ENCODE results near the gene LAMTOR2.
"Not testable (repeated sequence)": the region's sequence is repeated elsewhere in the genome, so short reads cannot be mapped to it uniquely, and the experiment has no call there.

The LAMTOR2 gene

DNA sequence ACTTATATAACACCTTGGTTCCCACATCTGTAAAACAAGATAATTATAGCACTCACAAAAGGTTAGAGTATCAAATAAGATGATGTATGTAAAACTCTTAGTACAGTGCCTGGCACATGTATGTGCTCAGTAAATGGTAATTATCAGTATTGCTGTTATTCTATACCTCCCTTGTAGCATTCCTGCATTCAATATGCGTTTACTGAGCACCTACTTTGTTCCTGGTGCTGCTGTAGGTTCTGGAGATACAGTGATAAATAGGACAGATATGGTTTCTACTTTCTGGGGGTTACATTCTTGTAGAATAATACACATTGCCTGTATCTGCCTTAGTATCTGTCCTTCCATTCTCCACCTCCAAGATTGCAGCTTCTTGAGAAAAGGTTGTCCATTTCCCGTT, 32.6 kb upstream of the LAMTOR2 start:
- H3K36me3 ChIP-seq (ENCODE audit: control insufficient read depth, insufficient read depth, low read length) = peaks cover 7% of the 10 kb centered on the region
- H3K4me3 ChIP-seq (ENCODE audit: insufficient read depth, low read depth, low read length, poor library complexity, severe bottlenecking) = no peak overlapping the region
- no peak overlapping the region for H3K27ac ChIP-seq (ENCODE audit: insufficient read depth, low read length, poor library complexity, severe bottlenecking)
- peaks cover 6% of the 10 kb centered on the region for H3K4me1 ChIP-seq (ENCODE audit: control insufficient read depth, insufficient read depth, low read length, poor library complexity, severe bottlenecking)
- DNase-seq = no peak
- H3K27me3 ChIP-seq (replicated peaks; ENCODE audit: control insufficient read depth, insufficient read depth, low read length, poor library complexity, severe bottlenecking) = no peaks in the 10 kb centered on the region
- H3K9me3 ChIP-seq (ENCODE audit: control insufficient read depth, low read length) = no peaks in the 10 kb centered on the region

DNA sequence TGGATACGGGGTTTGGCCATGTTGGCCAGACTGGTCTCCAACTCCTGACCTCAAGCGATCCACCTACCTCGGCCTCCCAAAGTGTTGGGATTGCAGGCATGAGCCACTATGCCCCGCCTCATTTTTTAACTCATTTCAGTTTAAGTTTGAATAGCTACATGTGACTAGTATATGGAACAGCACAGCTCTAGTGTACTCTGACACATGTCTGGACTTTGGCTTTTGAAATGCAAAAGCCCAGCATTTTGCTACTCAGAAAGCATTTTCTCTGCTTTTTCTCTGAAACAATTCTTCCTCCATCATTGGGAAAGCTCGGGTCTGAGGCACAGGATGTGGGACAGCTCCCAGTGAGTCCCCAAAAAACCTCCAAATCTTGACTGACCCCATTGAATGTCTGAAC, 29.8 kb upstream of the LAMTOR2 start:
- Histone ChIP-seq H3K36me3 (ENCODE audit: control insufficient read depth, insufficient read depth, low read length) (no peaks in the 10 kb centered on the region), H3K4me1 (ENCODE audit: control insufficient read depth, insufficient read depth, low read length, poor library complexity, severe bottlenecking) (peaks cover 5% of the 10 kb centered on the region), H3K27ac (ENCODE audit: insufficient read depth, low read length, poor library complexity, severe bottlenecking) (no peak overlapping the region), H3K9me3 (ENCODE audit: control insufficient read depth, low read length) (no peaks in the 10 kb centered on the region), H3K27me3 (replicated peaks; ENCODE audit: control insufficient read depth, insufficient read depth, low read length, poor library complexity, severe bottlenecking) (no peaks in the 10 kb centered on the region), H3K4me3 (ENCODE audit: insufficient read depth, low read depth, low read length, poor library complexity, severe bottlenecking) (no peak overlapping the region)
- no peak for DNase-seq

DNA sequence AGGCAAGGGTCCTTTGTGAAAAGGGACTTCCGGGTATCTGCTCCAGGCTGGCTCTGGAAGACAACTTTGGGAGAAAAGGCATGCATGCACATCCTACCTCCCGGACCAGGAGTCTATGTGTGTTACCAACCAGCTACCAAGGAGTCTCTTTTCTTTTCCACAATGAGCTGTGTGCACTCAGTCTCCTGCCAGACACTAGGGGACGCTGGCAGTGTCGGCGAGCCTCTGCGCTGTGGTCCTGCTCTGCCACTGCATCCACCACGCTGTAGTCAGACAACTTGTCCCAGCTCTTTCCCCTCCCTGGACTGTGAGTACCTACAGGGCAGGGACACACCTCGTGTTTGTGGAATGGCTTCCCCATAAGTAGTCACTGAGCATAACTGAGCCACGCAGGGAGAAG, 28.7 kb upstream of the LAMTOR2 start:
- Histone ChIP-seq H3K4me1 (ENCODE audit: control insufficient read depth, insufficient read depth, low read length, poor library complexity, severe bottlenecking) (no peaks in the 10 kb centered on the region), H3K27ac (ENCODE audit: insufficient read depth, low read length, poor library complexity, severe bottlenecking) (no peak overlapping the region), H3K9me3 (ENCODE audit: control insufficient read depth, low read length) (no peaks in the 10 kb centered on the region), H3K4me3 (ENCODE audit: insufficient read depth, low read depth, low read length, poor library complexity, severe bottlenecking) (no peak overlapping the region), H3K27me3 (replicated peaks; ENCODE audit: control insufficient read depth, insufficient read depth, low read length, poor library complexity, severe bottlenecking) (no peaks in the 10 kb centered on the region), H3K36me3 (ENCODE audit: control insufficient read depth, insufficient read depth, low read length) (no peaks in the 10 kb centered on the region)
- DNase-seq = peak in 1 of 3 donors; percentile 5

DNA sequence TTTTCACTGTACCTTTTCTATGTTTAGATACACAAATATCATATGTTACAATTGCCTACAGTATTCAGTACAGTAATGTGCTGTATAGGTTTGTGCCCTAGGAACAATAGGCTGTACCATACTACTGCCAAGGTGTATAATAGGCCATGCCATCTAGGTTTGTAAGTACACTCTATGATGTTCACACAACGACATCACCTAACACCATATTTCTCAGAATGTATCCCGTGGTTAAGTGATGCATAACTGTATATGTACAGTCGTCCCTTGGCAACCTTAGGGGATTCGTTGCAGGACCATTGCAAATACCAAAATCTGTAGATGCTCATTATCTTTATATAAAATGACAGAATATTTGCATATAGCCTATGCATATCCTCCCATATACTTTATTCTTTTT, 28.0 kb upstream of the LAMTOR2 start:
- H3K9me3 ChIP-seq (ENCODE audit: control insufficient read depth, low read length) = no peaks in the 10 kb centered on the region
- no peaks in the 10 kb centered on the region for H3K36me3 ChIP-seq (ENCODE audit: control insufficient read depth, insufficient read depth, low read length)
- H3K27ac ChIP-seq (ENCODE audit: insufficient read depth, low read length, poor library complexity, severe bottlenecking) = no peak overlapping the region
- no peak overlapping the region for H3K4me3 ChIP-seq (ENCODE audit: insufficient read depth, low read depth, low read length, poor library complexity, severe bottlenecking)
- H3K4me1 ChIP-seq (ENCODE audit: control insufficient read depth, insufficient read depth, low read length, poor library complexity, severe bottlenecking) = no peaks in the 10 kb centered on the region
- H3K27me3 ChIP-seq (replicated peaks; ENCODE audit: control insufficient read depth, insufficient read depth, low read length, poor library complexity, severe bottlenecking) = no peaks in the 10 kb centered on the region
- DNase-seq = no peak

DNA sequence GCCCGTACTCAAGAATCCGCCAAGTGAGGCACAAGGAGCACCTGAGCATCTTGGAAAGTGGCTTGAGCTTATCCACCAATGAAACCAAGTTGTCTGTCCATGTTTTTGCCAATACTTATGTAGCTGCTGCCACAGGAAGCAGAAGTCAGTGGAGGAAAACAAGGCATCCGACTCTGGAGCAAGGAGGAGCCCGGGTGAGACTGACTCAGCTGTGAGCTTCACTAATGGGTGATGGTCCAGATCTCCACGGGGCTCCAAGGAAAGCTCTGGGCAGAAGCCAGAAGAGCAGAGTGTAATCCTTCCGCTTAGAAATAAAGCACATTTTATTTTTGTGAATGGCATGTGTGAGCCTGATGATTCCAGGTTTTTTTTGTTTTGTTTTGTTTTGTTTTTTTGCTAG, 21.6 kb upstream of the LAMTOR2 start:
- Histone ChIP-seq H3K27ac (ENCODE audit: insufficient read depth, low read length, poor library complexity, severe bottlenecking) (no peak overlapping the region), H3K36me3 (ENCODE audit: control insufficient read depth, insufficient read depth, low read length) (peaks cover 6% of the 10 kb centered on the region), H3K4me3 (ENCODE audit: insufficient read depth, low read depth, low read length, poor library complexity, severe bottlenecking) (no peak overlapping the region), H3K9me3 (ENCODE audit: control insufficient read depth, low read length) (no peaks in the 10 kb centered on the region), H3K27me3 (replicated peaks; ENCODE audit: control insufficient read depth, insufficient read depth, low read length, poor library complexity, severe bottlenecking) (no peaks in the 10 kb centered on the region), H3K4me1 (ENCODE audit: control insufficient read depth, insufficient read depth, low read length, poor library complexity, severe bottlenecking) (no peaks in the 10 kb centered on the region)
- no peak for DNase-seq

DNA sequence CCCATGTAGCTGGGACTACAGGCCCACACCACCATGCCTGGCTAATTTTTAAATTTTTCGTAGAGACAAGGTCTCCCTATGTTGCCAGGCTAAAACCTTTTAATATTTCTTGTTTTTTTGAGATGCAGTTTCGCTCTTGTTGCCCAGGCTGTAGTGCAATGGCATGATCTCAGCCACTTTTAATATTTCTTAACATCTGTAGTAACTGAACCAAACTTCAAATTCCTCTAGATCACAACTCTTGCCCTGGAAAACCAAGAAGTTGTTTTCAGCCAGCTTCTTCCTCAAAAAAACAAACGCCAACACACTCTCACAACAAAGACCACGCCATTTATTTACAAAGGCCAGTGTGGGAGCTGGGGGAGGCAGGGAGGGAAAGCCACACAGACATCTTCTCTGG, 19.6 kb upstream of the LAMTOR2 start:
- H3K36me3 ChIP-seq (ENCODE audit: control insufficient read depth, insufficient read depth, low read length); H3K4me1 ChIP-seq (ENCODE audit: control insufficient read depth, insufficient read depth, low read length, poor library complexity, severe bottlenecking); H3K27me3 ChIP-seq (replicated peaks; ENCODE audit: control insufficient read depth, insufficient read depth, low read length, poor library complexity, severe bottlenecking); H3K27ac ChIP-seq (ENCODE audit: insufficient read depth, low read length, poor library complexity, severe bottlenecking); H3K9me3 ChIP-seq (ENCODE audit: control insufficient read depth, low read length); H3K4me3 ChIP-seq (ENCODE audit: insufficient read depth, low read depth, low read length, poor library complexity, severe bottlenecking); DNase-seq: not testable (repeated sequence)

DNA sequence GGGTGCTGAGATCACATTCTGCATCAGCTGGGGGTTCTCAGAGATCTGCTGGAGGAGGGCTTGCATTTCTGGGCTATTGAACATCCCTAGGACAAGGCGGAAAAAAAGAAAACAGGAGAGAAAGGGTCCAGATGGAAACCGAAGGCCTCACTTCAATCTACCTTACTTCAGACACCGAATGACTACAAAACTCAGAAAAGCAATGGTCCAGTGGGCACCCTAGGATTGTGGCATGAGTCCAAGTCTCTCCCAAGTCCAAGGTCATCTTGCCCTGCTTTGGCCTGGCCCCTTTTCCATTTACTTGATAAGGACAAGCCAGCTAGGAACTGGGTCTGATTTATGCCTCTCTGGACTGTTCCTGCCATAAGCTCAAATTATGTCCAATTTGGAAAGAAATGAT, 11.8 kb upstream of the LAMTOR2 start:
- Histone ChIP-seq H3K4me1 (ENCODE audit: control insufficient read depth, insufficient read depth, low read length, poor library complexity, severe bottlenecking) (peaks cover 8% of the 10 kb centered on the region), H3K4me3 (ENCODE audit: insufficient read depth, low read depth, low read length, poor library complexity, severe bottlenecking) (no peak overlapping the region), H3K27me3 (replicated peaks; ENCODE audit: control insufficient read depth, insufficient read depth, low read length, poor library complexity, severe bottlenecking) (no peaks in the 10 kb centered on the region), H3K36me3 (ENCODE audit: control insufficient read depth, insufficient read depth, low read length) (peaks cover 9% of the 10 kb centered on the region), H3K9me3 (ENCODE audit: control insufficient read depth, low read length) (no peaks in the 10 kb centered on the region), H3K27ac (ENCODE audit: insufficient read depth, low read length, poor library complexity, severe bottlenecking) (no peak overlapping the region)
- DNase-seq = no peak

DNA sequence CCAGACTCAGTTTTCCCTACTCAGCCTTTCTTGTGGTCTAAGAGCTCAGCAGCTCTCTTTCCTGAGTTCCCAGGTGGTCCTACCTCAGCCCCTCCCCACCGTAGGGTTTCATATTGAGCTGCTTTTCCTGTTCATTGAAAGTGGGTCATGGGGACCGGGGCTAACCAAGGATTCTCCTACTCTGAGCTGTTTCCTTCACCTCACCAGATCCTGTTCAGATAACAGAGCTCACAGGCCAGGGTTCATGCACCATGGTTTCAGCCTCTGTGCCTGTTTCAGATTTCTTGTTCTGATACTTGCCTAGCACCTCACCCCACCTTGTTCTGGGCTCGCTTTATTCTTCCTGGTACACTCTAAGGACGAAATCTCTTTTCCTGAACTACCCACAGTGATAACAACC, 9.5 kb upstream of the LAMTOR2 start:
- H3K36me3 ChIP-seq (ENCODE audit: control insufficient read depth, insufficient read depth, low read length) = peaks cover 14% of the 10 kb centered on the region

DNA sequence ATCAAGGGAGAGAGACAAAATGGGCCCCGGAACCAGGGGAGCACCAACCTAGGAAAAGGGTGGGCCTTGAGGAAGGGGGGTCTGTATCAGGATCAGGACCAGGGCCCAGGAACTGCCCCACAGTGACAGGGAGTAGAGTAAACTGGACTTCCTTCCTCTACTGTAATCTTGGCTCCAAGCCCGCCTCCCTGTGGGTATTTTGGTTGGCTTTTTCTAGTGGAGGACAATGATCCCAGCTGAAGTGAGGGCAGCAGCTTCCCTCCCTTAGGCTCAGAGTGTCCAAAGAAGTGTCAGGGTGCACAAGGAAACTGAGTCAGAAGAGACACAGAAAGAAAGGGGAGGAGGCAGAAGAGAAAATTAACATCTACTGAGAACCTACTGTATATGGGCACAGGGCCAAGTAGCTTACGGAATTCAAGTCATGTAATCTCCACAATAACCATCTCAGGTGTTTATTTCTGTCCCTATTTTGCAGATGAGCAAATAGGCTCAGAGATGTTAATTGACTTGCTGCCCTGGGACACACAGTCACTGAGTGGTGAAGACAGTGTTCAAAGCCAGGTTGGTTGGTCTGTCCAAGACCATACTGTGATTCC, 5.8 kb upstream of the LAMTOR2 start:
- Histone ChIP-seq H3K36me3 (ENCODE audit: control insufficient read depth, insufficient read depth, low read length) (peaks cover 7% of the 10 kb centered on the region), H3K27ac (ENCODE audit: insufficient read depth, low read length, poor library complexity, severe bottlenecking) (no peak overlapping the region), H3K4me3 (ENCODE audit: insufficient read depth, low read depth, low read length, poor library complexity, severe bottlenecking) (no peak overlapping the region), H3K4me1 (ENCODE audit: control insufficient read depth, insufficient read depth, low read length, poor library complexity, severe bottlenecking) (peaks cover 13% of the 10 kb centered on the region), H3K27me3 (replicated peaks; ENCODE audit: control insufficient read depth, insufficient read depth, low read length, poor library complexity, severe bottlenecking) (no peaks in the 10 kb centered on the region), H3K9me3 (ENCODE audit: control insufficient read depth, low read length) (no peaks in the 10 kb centered on the region)
- DNase-seq = no peak

More for the DNA sequence above, 9.5 kb upstream of the LAMTOR2 start:
- H3K27me3 ChIP-seq (replicated peaks; ENCODE audit: control insufficient read depth, insufficient read depth, low read length, poor library complexity, severe bottlenecking) = no peaks in the 10 kb centered on the region
- DNase-seq = no peak
- H3K4me3 ChIP-seq (ENCODE audit: insufficient read depth, low read depth, low read length, poor library complexity, severe bottlenecking) = no peak overlapping the region
- H3K4me1 ChIP-seq (ENCODE audit: control insufficient read depth, insufficient read depth, low read length, poor library complexity, severe bottlenecking) = peaks cover 8% of the 10 kb centered on the region
- no peak overlapping the region for H3K27ac ChIP-seq (ENCODE audit: insufficient read depth, low read length, poor library complexity, severe bottlenecking)
- H3K9me3 ChIP-seq (ENCODE audit: control insufficient read depth, low read length) = no peaks in the 10 kb centered on the region

DNA sequence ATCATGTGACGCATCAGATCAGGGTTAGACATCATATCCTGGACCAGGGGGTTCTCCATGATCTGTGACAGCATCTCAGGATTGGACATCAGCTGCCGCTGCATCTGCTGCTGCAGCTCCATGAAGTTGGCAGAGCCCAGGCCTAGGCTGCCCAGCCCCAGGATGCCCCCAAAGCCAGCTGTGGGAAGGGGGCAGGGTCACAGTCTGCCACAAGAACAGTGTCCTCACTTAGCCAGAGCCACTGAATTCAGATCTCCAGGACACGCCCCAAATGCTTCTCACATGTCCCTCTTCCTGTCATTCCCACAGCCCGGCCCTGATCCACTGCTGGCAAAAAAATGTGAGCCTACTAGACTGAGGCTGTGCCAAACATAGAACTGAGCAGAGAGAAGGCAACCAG, 4.2 kb upstream of the LAMTOR2 start:
- H3K36me3 ChIP-seq (ENCODE audit: control insufficient read depth, insufficient read depth, low read length) = peaks cover 7% of the 10 kb centered on the region
- no peaks in the 10 kb centered on the region for H3K27me3 ChIP-seq (replicated peaks; ENCODE audit: control insufficient read depth, insufficient read depth, low read length, poor library complexity, severe bottlenecking)
- no peak for DNase-seq
- H3K9me3 ChIP-seq (ENCODE audit: control insufficient read depth, low read length) = no peaks in the 10 kb centered on the region
- no peak overlapping the region for H3K4me3 ChIP-seq (ENCODE audit: insufficient read depth, low read depth, low read length, poor library complexity, severe bottlenecking)
- peaks cover 10% of the 10 kb centered on the region for H3K4me1 ChIP-seq (ENCODE audit: control insufficient read depth, insufficient read depth, low read length, poor library complexity, severe bottlenecking)
- H3K27ac ChIP-seq (ENCODE audit: insufficient read depth, low read length, poor library complexity, severe bottlenecking) = no peak overlapping the region
